ENCODE measurements around the gene PPP2R3B.

GRCh38 chrX:292900-293897 is 93.5 kb downstream of the PPP2R3B start:
- TF ChIP-seq, protein P1, sequence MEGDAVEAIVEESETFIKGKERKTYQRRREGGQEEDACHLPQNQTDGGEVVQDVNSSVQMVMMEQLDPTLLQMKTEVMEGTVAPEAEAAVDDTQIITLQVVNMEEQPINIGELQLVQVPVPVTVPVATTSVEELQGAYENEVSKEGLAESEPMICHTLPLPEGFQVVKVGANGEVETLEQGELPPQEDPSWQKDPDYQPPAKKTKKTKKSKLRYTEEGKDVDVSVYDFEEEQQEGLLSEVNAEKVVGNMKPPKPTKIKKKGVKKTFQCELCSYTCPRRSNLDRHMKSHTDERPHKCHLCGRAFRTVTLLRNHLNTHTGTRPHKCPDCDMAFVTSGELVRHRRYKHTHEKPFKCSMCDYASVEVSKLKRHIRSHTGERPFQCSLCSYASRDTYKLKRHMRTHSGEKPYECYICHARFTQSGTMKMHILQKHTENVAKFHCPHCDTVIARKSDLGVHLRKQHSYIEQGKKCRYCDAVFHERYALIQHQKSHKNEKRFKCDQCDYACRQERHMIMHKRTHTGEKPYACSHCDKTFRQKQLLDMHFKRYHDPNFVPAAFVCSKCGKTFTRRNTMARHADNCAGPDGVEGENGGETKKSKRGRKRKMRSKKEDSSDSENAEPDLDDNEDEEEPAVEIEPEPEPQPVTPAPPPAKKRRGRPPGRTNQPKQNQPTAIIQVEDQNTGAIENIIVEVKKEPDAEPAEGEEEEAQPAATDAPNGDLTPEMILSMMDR (IDR thresholded peaks at IDR 0.05; ENCODE audit: low read depth, low read length), result no peak
- no peak for TF ChIP-seq POLR2A (IDR thresholded peaks at IDR 0.05; ENCODE audit: extremely low read depth, insufficient read length)

All from NB4 (cell line).